Epithelial cell of proximal tubule (primary cell): Measurements from ENCODE around the gene SPTLC1. TPM values are rescaled to one million over a fixed set of nuclear protein-coding genes. Genes with fewer than 3 reads are reported as not detected.
"Not testable (repeated sequence)": the region's sequence is repeated elsewhere in the genome, so short reads cannot be mapped to it uniquely, and the experiment has no call there.

ENCODE experiments used
- DNase-seq: peaks from one replicate; pipeline ENCODE4 v3.0.0-alpha.2; 2011; ENCODE audit warnings: low read depth
- H3K4me3 ChIP-seq: 2 replicates; pipeline ENCODE4 v1.5.1; 2011; ENCODE audit warnings: low read depth, mild to moderate bottlenecking, low read length
- total RNA-seq: library from RNA; depleted of rRNA; stranded (reverse); fragments of >200 nt; gene quantifications from 2 replicates; pipeline ENCODE4 v1.2.3, GENCODE V29; 2015
- TF ChIP-seq, protein P1 (sequence below): conservative IDR thresholded peaks from 2 replicates; pipeline ENCODE4 v1.5.1; 2012; ENCODE audit warnings: low read depth, mild to moderate bottlenecking, low read length

Gene SPTLC1
- total RNA-seq, 1 donor from 2014 or later, result 84.4 TPM

DNA sequence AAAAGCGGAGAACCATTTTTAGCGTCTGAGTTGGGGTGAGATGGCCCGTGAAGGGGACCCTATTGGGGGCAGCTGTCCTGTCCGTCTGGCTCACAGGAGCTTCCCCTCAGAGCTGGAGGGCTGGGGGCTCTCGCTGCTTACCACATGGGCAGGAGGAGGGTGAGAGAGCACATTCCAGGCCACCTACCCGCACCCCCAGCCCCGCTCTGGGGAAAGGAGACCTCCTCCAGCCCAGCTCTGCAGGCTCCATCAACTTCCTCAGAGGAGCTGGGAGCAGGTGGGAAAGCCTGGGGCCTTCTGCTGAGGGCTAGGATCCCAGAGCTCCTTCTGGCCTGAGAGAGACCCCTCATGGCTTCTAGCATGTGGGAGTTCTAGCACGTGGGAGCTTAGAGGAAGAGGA, 27.1 kb upstream of the SPTLC1 start:
- DNase-seq, result no peak
- TF ChIP-seq, protein P1, sequence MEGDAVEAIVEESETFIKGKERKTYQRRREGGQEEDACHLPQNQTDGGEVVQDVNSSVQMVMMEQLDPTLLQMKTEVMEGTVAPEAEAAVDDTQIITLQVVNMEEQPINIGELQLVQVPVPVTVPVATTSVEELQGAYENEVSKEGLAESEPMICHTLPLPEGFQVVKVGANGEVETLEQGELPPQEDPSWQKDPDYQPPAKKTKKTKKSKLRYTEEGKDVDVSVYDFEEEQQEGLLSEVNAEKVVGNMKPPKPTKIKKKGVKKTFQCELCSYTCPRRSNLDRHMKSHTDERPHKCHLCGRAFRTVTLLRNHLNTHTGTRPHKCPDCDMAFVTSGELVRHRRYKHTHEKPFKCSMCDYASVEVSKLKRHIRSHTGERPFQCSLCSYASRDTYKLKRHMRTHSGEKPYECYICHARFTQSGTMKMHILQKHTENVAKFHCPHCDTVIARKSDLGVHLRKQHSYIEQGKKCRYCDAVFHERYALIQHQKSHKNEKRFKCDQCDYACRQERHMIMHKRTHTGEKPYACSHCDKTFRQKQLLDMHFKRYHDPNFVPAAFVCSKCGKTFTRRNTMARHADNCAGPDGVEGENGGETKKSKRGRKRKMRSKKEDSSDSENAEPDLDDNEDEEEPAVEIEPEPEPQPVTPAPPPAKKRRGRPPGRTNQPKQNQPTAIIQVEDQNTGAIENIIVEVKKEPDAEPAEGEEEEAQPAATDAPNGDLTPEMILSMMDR, result no peak
- peak overlapping the region; percentile 83 for H3K4me3 ChIP-seq

DNA sequence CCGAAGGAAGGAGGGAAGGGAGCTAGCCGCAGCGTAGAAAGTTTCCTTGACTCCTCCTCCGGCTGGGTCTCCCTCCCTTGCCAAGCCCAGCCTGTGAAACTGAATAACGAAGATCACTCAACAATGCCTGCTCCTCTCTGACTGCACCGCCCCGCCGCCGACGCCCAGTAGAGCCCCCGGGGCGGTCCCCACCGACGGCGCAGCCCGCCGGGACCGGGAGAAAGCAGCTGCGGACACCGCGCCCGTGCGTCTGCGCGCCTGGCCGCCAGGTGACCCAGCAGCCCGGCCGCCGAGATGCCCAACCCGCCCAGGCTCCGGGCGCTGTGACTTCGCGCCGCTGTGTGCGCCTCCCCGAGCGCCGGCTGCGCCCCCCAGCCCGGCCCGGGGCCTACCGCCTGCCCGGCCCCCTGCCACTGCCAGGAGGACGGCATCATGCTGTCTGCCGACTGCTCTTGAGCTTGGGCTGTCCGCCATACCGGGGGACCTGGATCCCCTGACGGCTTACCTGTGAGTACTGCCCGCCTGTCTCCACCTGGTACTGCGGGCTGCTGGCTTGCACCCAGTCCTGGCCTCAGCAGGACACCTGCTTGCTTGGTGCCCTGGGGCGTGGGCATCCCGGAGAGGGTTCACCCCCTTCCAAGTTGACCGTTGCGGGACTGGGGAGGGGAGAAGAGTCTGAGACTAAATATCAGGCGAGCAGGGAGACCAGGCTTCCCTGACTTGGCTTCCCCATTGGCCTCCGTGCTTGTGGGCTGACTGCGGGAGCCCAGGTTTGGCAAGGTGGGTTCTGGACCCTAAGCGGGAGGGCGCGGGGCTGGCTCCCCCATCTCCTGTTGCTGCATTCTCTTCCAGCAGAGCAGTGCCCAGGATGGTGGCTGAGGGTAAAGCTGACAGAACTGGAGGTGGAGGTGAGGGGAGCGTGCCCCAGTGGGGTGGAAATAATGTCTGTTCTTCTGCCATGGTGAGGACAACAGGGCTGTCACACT, 26.2 kb upstream of the SPTLC1 start:
- TF ChIP-seq, protein P1, result no peak
- no peak for DNase-seq
- peak overlapping the region; percentile 83 for H3K4me3 ChIP-seq

DNA sequence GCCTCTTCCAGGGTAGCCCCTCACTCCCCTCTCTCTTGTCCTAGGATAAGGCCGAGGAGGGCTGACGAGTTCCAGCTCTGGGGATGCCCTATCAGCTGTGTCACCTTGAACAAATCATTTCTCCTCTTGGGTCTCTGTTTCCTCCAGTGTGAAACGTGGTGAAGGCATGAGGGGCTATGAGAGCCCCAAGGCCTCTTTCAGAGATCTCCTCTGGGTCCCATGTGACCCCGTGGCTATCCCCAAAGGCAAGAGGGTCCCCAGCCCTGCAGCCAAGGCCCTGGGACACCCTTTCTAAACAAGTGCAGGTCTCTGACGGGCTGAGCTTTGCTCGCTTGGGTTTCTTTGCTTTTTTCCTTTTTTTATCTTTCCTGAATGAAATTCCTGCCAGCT, 25.5 kb upstream of the SPTLC1 start:
- no peak for DNase-seq
- TF ChIP-seq, protein P1, result no peak
- peak overlapping the region; percentile 83 for H3K4me3 ChIP-seq

DNA sequence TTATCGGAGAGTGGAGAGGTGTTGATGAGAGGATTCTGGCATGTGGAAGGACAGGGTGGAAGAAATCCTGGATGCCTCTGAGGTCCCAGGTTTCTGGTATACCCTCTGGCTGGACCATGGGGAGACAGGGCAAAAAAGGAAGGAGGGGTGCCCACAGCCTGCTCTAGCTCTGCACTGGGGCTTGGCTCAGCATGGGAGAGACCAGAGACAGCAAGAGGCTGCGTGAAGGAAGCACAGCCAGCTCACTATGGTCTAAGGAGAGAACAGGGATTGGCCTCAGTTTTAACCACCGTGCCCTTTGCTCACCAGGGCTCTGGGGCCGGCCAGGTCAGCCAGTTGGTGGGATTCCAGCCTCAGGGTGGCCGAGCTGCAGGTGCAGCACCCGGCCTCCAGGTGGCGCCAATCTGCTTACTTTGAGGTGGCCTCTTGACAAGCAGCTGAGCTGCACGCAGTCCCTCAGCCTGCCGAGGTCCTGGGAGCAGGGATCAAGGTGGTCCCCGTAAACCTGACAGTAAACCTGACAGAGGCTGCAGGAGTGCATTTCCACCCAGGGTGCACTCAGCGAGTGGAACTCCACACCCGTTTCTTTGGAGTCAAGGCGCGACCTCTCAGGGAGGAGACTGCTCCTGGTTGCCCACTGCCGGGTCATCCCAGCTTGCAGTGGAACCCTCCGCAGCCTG, 25.0 kb upstream of the SPTLC1 start:
- no peak for DNase-seq
- H3K4me3 ChIP-seq, result peak overlapping the region; percentile 83
- TF ChIP-seq, protein P1, result peak; percentile 96

DNA sequence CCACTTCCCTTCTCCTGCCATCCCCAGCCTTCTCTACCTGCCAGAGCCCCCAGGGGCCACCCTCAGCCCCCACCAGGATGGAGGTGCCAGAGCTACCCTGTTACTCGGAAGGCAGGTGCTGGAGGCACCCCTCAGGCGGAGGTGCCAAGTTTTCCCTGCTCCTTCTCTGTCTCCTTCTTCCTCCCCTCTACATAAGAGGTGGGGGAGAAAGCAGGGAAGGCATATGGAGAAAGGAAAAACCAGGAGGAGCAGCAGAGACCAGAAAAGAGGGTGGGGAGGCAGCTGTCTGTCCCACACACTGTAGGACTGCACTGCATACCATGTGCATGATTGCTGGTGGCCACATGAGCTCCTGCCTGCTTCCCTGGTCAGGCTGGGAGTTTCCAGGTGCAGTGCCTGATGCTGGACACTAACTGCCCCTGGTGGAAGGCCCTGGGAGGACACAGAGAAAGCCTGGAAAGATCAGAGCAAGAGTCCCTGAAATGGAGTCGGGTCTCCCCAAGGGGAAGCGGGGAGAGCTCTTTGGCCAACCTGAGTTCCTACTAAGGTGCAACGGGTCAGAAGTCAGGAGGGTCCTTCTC, 23.8 kb upstream of the SPTLC1 start:
- peak; percentile 38 for DNase-seq
- TF ChIP-seq, protein P1, result peak; percentile 56
- not testable (repeated sequence) for H3K4me3 ChIP-seq

DNA sequence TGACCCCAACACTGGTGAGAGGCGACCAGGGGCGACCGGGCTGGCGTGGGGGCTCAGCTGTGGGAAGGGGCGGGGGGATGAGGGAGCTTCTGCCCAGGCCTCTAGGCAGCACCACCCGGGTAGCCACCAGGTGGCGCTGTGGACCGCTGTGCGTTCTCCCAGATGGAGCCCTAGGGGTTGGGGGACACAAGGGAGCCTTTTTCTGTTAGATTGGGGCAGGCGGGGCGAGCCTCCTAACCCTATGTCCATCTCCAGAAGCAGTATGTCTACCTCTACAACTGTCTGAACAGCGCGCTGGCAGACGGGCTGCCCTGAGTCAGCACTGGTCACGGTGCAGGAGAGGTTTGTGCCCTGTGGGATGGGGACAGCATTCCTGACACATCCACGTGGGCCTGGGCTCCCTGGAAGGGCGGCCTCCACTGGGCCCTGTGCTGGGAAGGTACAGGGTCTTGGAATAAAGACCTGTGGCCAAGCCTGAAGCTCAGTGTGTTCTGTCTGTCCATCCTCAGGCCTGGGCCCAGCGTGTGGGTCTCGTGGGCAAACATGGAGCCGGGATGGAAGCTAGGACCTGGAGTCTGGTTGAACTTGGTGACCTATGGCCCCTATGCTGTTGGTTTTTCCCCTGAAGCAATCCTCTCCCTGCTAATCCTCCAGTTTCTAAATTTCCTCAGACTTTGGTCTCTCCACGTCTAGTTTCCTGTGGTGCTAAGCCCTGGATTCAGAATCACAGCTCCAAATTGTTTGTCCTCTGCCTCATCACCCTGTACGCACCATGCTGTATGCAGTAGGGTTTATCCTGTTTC, 23.1 kb upstream of the SPTLC1 start:
- DNase-seq, result no peak
- TF ChIP-seq, protein P1, result peak; percentile 74
- no peak overlapping the region for H3K4me3 ChIP-seq
